ENCODE data around the gene LRRC75A. TPM values are rescaled to one million over a fixed set of nuclear protein-coding genes. Genes with fewer than 3 reads are reported as not detected.
"Not testable (repeated sequence)": the region's sequence is repeated elsewhere in the genome, so short reads cannot be mapped to it uniquely, and the experiment has no call there.

Gene LRRC75A
- polyA plus RNA-seq, 3 donors = 1.0 to 2.4 (median 1.4) TPM

GRCh38 chr17:16406742-16407674 lies 85.0 kb downstream of the LRRC75A start:
- no peak overlapping the region for H3K27ac Mint-ChIP-seq
- no peaks in the 10 kb centered on the region for H3K79me2 ChIP-seq (ENCODE audit: insufficient read depth, low read length)
- no peaks in the 10 kb centered on the region for H3K36me3 Mint-ChIP-seq
- H3K27me3 Mint-ChIP-seq (ENCODE audit: low read depth in 3 of 3) = peaks cover 11 to 31% (median 18%) of the 10 kb centered on the region in 3 donors
- peaks cover 0 to 13% of the 10 kb centered on the region in 2 donors for H3K27me3 ChIP-seq (ENCODE audit: control insufficient read depth in 2 of 2, insufficient read depth in 2 of 2, low read length in 2 of 2)
- WGBS (ENCODE audit: insufficient coverage) = 4% methylated on average over 53 of the region's 67 CpGs
- intact Hi-C loops (cut with micrococcal nuclease) = no loop called here
- H3K27ac ChIP-seq (ENCODE audit: low read depth in 1 of 2, low read length in 2 of 2) = no peak overlapping the region
- peaks cover 18 to 19% of the 10 kb centered on the region in 2 donors for H3K4me1 ChIP-seq (ENCODE audit: control insufficient read depth in 1 of 2, insufficient read depth in 2 of 2, low read length in 2 of 2)
- DNase-seq = no peak
- H4K20me1 ChIP-seq (ENCODE audit: insufficient read depth, low read length) = no peaks in the 10 kb centered on the region
- no peak for TF ChIP-seq CTCF (IDR thresholded peaks at IDR 0.05)
- peak overlapping the region; percentile 85 for H2AFZ ChIP-seq (ENCODE audit: insufficient read depth, low read depth, low read length, poor library complexity, severe bottlenecking)
- peak overlapping the region; percentile 24 for H3K9ac ChIP-seq (ENCODE audit: insufficient read depth, low read length, poor library complexity, severe bottlenecking)
- peak overlapping the region in 2 of 3 experiments; percentile 37 to 68 for H3K4me3 ChIP-seq (replicated peaks in 1 of 3; ENCODE audit: low read depth in 2 of 3, low read length in 3 of 3)
- H3K4me3 Mint-ChIP-seq = peak overlapping the region; percentile 63 to 83
- no peaks in the 10 kb centered on the region for H3K9me3 ChIP-seq (replicated peaks in 1 of 2; ENCODE audit: control insufficient read depth in 1 of 2, insufficient read depth in 1 of 2, low read length in 2 of 2)
- peak overlapping the region; percentile 77 for H3K4me2 ChIP-seq (replicated peaks; ENCODE audit: extremely low read depth, low read length, poor library complexity, severe bottlenecking)
- H3K36me3 ChIP-seq (replicated peaks in 1 of 2; ENCODE audit: control insufficient read depth in 1 of 2, insufficient read depth in 2 of 2, low read length in 2 of 2) = no peaks in the 10 kb centered on the region
- peaks cover 23% of the 10 kb centered on the region for H3K4me1 Mint-ChIP-seq
- H3K9me3 Mint-ChIP-seq = peaks cover 0 to 5% (median 2%) of the 10 kb centered on the region in 7 donors

- Histone ChIP-seq H3K27me3 (ENCODE audit: control insufficient read depth in 2 of 2, insufficient read depth in 2 of 2, low read length in 2 of 2) (peaks cover 0 to 13% of the 10 kb centered on the region in 2 donors), H3K4me1 (ENCODE audit: control insufficient read depth in 1 of 2, insufficient read depth in 2 of 2, low read length in 2 of 2) (peaks cover 18 to 19% of the 10 kb centered on the region in 2 donors)
- H3K9me3 ChIP-seq (replicated peaks in 1 of 2; ENCODE audit: control insufficient read depth in 1 of 2, insufficient read depth in 1 of 2, low read length in 2 of 2); H3K4me3 Mint-ChIP-seq; H3K9me3 Mint-ChIP-seq; H3K4me2 ChIP-seq (replicated peaks; ENCODE audit: extremely low read depth, low read length, poor library complexity, severe bottlenecking); H3K36me3 ChIP-seq (replicated peaks in 1 of 2; ENCODE audit: control insufficient read depth in 1 of 2, insufficient read depth in 2 of 2, low read length in 2 of 2); H3K9ac ChIP-seq (ENCODE audit: insufficient read depth, low read length, poor library complexity, severe bottlenecking); H3K27ac ChIP-seq (ENCODE audit: low read depth in 1 of 2, low read length in 2 of 2); DNase-seq; H3K36me3 Mint-ChIP-seq; H3K79me2 ChIP-seq (ENCODE audit: insufficient read depth, low read length); intact Hi-C loops (cut with micrococcal nuclease); H3K4me3 ChIP-seq (replicated peaks in 1 of 3; ENCODE audit: low read depth in 2 of 3, low read length in 3 of 3); H4K20me1 ChIP-seq (ENCODE audit: insufficient read depth, low read length); H2AFZ ChIP-seq (ENCODE audit: insufficient read depth, low read depth, low read length, poor library complexity, severe bottlenecking): not testable (repeated sequence)
- Mint-ChIP-seq H3K4me1 (peaks cover 19% of the 10 kb centered on the region), H3K27me3 (ENCODE audit: low read depth in 3 of 3) (peaks cover 11 to 32% (median 20%) of the 10 kb centered on the region in 3 donors), H3K27ac (peak overlapping the region in 1 of 7 donors; percentile 46)
- 95% methylated on average over 4 of the region's 9 CpGs for WGBS (ENCODE audit: insufficient coverage)
Observed at GRCh38 chr17:16403847-16404246, 88.1 kb downstream of the LRRC75A start.
